Activated T-cell treated with anti-CD3 and anti-CD28 coated beads, Interleukin-2, amount 50 U/mL, for 4 hours (primary cell): ENCODE results near the gene THOC6. TPM values are rescaled to one million over a fixed set of nuclear protein-coding genes. Genes with fewer than 3 reads are reported as not detected.
"Not testable (repeated sequence)": the region's sequence is repeated elsewhere in the genome, so short reads cannot be mapped to it uniquely, and the experiment has no call there.

Experiments
- ATAC-seq, 2 donors: fragments of 200-7000 bp; cut with Tn5 transposase; one replicate each; pipeline ENCODE4 v1.10.0; 2021
- DNase-seq: peaks from one replicate; pipeline ENCODE4 v3.0.0-alpha.2; 2020
- H3K27me3 Mint-ChIP-seq: one replicate; pipeline ENCODE4 v1.8.0; 2021; ENCODE audit warnings: low read depth, mixed read lengths
- H3K36me3 Mint-ChIP-seq: one replicate; pipeline ENCODE4 v1.8.0; 2022; ENCODE audit warnings: mixed read lengths; ENCODE audit not compliant: insufficient read depth
- H3K4me1 Mint-ChIP-seq: one replicate; pipeline ENCODE4 v1.8.0; 2021; ENCODE audit warnings: low read depth, mixed read lengths
- H3K4me3 Mint-ChIP-seq: one replicate; pipeline ENCODE4 v1.8.0; 2021; ENCODE audit warnings: mild to moderate bottlenecking, moderate library complexity, mixed read lengths
- H3K9me3 Mint-ChIP-seq: one replicate; pipeline ENCODE4 v1.8.0; 2021; ENCODE audit warnings: mixed read lengths
- total RNA-seq, 3 donors: library from RNA; stranded (reverse); gene quantifications; one replicate each; pipeline ENCODE4 v1.2.1, GENCODE V29; 2021

The THOC6 gene
- total RNA-seq, 3 donors from 2014 or later = 70.4 to 86.3 (median 71.7) TPM

DNA sequence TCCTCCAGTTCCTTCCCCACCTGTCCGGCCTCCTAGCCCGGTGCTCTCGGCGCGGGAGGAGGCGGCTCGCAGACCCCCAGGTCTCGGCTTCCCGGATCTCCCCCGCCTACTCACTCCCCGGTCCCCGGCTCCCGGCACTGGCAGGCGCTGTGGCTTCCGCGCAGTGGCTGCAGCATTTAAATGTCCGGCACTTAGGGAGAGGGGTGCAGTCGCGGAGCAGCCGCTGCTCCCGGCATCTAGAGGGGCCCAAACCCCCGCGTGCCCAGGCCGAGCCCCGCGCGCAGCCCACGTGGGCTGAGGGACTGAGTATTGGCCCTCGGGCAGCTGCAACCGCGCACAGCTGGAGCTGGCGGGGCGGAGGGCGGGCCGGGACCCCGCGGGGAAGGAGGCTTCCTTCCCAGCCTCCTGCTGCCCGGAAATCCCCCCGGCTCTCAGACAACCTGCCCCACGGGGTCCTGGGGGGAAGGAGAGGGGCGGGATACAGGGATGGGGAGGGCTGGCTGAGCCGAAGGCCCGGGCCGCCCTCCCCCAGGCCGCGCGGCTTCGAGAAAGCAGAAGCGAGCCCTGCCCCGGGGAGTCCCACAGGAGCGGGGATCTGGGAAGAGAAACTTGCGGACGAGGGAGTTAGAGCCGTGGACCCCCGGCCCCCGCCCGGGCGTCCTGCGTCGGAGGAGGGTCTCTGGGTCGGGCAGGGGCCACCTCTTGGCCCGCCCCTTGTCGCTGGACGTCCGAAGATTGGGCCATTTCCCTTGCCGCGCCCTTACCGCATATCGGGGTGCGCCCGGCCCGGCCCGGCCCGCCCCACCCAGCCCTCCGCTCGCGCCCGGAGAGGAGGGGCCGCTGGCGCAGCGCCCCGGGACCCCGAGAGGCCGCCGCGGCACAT, 22.2 kb downstream of the THOC6 start, which contains the start of gene MMP25:
Gene MMP25 (plus strand): TSS at position 804 of the 883 bp plus-strand sequence. CDS start 357 bp downstream, outside the sequence.
- H3K4me3 Mint-ChIP-seq = peak within 1 kb of the TSS; percentile 74
- peaks cover 13% of the 10 kb centered on the region for H3K4me1 Mint-ChIP-seq
- no peaks in the 10 kb centered on the region for H3K36me3 Mint-ChIP-seq
- peaks cover 44% of the 10 kb centered on the region for H3K27me3 Mint-ChIP-seq
- H3K9me3 Mint-ChIP-seq = no peaks in the 10 kb centered on the region
- peak; percentile 35 to 41 for ATAC-seq
- DNase-seq = no peak

DNA sequence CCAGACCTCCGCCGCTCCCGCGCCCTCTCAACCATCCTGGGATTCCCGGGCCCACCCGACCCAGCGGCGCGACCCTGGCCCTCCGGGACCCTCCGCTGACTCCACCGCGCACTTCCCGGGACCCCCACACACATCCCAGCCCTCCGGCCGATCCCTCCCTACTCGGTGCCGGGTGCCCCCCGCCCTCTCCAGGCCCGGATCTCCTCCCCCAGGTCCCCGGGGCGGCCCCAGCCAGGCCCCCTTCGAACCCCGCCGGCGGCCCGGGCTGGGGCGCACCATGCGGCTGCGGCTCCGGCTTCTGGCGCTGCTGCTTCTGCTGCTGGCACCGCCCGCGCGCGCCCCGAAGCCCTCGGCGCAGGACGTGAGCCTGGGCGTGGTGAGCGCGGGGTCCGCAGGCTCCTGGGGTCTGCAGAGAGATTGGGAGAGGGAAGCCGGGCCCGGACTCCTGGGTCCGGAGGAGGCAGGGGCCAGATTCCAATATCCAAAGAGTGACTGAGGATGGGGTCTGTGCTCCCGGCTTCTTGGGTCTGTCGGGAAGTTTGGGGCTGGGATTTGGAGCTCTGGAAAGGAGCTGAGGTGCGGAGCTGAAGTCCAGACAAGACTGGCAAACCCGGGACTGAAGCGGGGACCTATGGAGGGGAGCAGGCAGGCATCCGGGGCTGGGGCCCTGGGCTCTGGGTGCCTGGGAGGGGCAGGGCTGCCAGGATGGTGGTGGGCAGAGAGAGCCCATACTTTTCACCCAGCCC, 23.0 kb downstream of the THOC6 start:
- Mint-ChIP-seq H3K36me3 (no peaks in the 10 kb centered on the region), H3K27me3 (peaks cover 38% of the 10 kb centered on the region), H3K4me3 (peak overlapping the region; percentile 37), H3K9me3 (no peaks in the 10 kb centered on the region), H3K4me1 (peaks cover 16% of the 10 kb centered on the region)
- ATAC-seq (peak; percentile 58 to 61), DNase-seq (no peak)

DNA sequence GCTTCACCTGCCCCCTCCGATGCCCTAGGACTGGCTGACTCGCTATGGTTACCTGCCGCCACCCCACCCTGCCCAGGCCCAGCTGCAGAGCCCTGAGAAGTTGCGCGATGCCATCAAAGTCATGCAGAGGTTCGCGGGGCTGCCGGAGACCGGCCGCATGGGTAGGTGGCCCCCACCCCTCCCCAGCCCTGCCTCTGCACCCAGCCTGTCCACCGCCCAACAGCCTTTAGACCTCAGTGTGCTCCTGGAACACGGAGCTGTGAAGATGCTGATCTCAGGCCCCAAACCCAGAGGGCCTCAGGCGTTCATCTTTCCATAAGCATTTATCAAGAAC, 23.5 kb downstream of the THOC6 start:
- Mint-ChIP-seq H3K27me3 (peaks cover 32% of the 10 kb centered on the region), H3K4me3 (no peak overlapping the region), H3K9me3 (no peaks in the 10 kb centered on the region), H3K4me1 (peaks cover 19% of the 10 kb centered on the region), H3K36me3 (no peaks in the 10 kb centered on the region)
- DNase-seq (no peak), ATAC-seq (no peak)

DNA sequence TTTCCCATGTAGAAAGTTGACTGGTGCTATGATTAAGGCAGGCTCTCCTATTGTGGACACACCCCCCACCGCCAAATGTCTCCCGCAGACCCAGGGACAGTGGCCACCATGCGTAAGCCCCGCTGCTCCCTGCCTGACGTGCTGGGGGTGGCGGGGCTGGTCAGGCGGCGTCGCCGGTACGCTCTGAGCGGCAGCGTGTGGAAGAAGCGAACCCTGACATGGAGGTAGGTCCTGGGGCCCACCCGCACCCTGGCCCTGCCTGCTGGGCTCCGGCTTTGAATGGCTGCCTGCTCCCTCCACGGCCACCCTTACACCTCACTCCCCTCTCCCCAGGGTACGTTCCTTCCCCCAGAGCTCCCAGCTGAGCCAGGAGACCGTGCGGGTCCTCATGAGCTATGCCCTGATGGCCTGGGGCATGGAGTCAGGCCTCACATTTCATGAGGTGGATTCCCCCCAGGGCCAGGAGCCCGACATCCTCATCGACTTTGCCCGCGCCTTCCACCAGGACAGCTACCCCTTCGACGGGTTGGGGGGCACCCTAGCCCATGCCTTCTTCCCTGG, 26.2 kb downstream of the THOC6 start:
- peaks cover 10% of the 10 kb centered on the region for H3K27me3 Mint-ChIP-seq
- H3K4me1 Mint-ChIP-seq = peaks cover 25% of the 10 kb centered on the region
- H3K4me3 Mint-ChIP-seq = no peak overlapping the region
- no peak for ATAC-seq
- no peak for DNase-seq
- peaks cover 5% of the 10 kb centered on the region for H3K36me3 Mint-ChIP-seq
- H3K9me3 Mint-ChIP-seq = no peaks in the 10 kb centered on the region

DNA sequence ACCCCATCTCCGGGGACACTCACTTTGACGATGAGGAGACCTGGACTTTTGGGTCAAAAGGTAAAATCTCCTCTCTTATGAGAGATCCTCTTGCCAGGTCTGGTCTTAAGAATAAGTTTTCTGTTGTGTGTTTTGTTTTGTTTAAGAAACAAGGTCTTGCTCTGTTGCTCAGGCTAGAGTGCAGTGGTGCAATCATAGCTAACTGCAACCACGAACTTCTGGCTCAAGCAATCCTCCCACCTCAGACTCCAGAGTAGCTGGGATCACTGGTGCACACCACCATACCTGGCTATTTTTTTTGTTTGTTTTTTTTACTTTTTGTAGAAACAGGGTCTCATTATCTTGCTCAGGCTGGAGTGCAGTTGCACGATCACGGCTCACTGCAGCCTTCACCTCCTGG, 26.7 kb downstream of the THOC6 start:
- H3K27me3 Mint-ChIP-seq = peaks cover 5% of the 10 kb centered on the region
- DNase-seq (no peak), ATAC-seq (no peak)
- no peak overlapping the region for H3K4me3 Mint-ChIP-seq
- H3K4me1 Mint-ChIP-seq = peaks cover 25% of the 10 kb centered on the region
- peaks cover 9% of the 10 kb centered on the region for H3K36me3 Mint-ChIP-seq
- H3K9me3 Mint-ChIP-seq = no peaks in the 10 kb centered on the region

DNA sequence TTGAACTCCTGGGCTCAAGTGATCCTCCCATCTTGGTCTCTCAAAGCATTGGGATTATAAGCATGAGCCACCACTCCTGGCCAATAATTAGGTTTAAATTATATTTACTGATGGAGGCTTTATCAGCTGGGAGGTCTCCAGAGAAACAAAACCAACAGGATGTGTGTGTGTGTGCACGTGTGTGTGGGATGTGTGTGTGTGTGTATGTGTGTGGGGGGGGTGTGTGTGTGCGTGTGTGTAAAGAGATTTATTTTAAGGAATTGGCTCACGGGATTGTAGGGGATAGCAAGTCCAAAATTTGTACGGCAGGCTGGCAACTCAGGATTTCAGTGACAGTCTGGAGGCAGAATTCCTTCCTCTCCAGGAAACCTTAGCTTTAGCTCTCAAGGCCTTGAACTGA, 27.2 kb downstream of the THOC6 start:
- Mint-ChIP-seq H3K9me3 (no peaks in the 10 kb centered on the region), H3K27me3 (peaks cover 5% of the 10 kb centered on the region), H3K4me1 (peaks cover 28% of the 10 kb centered on the region), H3K36me3 (peaks cover 9% of the 10 kb centered on the region), H3K4me3 (no peak overlapping the region)
- DNase-seq (no peak), ATAC-seq (no peak)

DNA sequence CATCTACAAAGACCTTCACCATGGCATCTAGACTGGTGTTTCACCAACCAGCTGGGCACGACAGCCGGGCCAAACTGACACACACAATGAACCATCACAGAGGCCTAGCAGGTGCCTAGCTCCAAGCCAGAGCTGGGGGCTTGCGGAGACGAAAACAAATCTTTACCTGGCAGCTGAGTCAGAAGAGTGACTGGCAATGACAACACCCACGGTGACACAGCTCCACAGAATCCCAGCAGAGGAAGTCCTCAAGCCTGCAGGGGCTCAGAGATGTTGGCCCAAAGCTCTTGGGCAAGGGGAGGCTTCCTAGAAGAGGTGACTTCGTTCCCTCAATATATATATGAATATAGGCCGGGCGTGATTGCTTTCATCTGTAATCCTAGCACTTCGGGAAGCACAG, 27.7 kb downstream of the THOC6 start:
- Mint-ChIP-seq H3K27me3 (peaks cover 5% of the 10 kb centered on the region), H3K9me3 (no peaks in the 10 kb centered on the region), H3K36me3 (peaks cover 9% of the 10 kb centered on the region), H3K4me3 (no peak overlapping the region), H3K4me1 (peaks cover 30% of the 10 kb centered on the region)
- ATAC-seq = no peak
- no peak for DNase-seq

DNA sequence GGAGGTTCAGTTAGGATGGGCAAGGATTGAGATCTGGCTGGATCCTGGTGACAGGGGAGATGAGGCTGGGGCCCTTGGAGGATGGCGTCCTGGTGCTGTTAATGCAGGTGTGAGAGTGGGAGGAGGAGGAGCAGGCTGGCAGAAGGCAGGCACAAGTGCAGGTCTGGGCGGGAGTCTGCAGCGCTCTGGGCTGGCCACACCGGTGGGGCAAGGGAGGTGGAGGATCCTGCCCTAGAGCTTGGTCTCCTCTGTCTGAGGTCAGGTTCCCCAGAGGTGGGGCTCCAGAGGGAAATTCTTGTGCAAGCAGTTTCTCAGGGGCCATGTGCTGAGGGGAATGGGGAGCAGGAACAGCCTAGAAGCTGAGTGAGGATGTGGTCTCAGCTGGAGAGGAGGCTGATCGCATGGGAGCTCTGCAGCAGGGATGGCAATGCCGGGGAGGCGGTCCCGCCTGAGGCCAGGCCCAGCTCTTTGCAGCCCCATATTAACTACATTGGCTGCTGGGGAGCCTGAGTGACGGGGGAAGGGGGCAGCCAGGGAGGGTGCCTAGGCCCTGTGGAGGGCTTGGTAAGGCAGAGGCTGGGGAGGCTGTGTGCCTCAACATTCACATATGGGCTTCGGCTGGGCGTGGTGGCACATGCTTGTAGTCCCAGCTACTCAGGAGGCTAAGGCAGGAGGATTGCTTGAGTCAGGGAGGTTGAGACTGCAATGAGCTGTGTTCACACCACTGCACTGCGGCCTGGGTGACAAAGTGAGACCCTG, 28.9 kb downstream of the THOC6 start:
- H3K4me3 Mint-ChIP-seq = not testable (repeated sequence)

DNA sequence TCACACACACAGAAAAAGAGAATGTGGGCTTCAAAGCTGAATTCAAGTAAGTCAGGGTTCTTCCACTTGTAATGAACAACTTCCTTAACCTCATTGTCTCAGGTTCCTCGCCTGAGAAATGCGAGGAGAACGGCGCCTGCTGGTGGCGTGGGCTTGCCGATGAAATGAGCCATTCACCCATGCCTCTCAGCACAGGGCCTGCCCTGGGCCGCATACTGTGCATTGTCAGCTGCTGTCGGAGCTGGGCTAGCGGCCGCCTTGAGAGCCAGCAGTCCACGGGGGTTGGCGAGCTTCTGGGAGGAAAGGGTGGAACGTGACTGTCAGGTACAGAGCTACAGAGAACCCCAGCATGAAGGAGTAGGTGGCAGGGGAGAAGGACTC, 29.5 kb downstream of the THOC6 start:
- H3K9me3 Mint-ChIP-seq, H3K36me3 Mint-ChIP-seq, H3K4me3 Mint-ChIP-seq, H3K27me3 Mint-ChIP-seq, DNase-seq: not testable (repeated sequence)
- H3K4me1 Mint-ChIP-seq = peaks cover 38% of the 10 kb centered on the region
- ATAC-seq = peak; percentile 61 to 63

More for the DNA sequence above, 28.9 kb downstream of the THOC6 start:
- ATAC-seq = peak; percentile 71 to 79
- not testable (repeated sequence) for H3K27me3 Mint-ChIP-seq, H3K36me3 Mint-ChIP-seq, DNase-seq, H3K9me3 Mint-ChIP-seq
- H3K4me1 Mint-ChIP-seq = peaks cover 38% of the 10 kb centered on the region

DNA sequence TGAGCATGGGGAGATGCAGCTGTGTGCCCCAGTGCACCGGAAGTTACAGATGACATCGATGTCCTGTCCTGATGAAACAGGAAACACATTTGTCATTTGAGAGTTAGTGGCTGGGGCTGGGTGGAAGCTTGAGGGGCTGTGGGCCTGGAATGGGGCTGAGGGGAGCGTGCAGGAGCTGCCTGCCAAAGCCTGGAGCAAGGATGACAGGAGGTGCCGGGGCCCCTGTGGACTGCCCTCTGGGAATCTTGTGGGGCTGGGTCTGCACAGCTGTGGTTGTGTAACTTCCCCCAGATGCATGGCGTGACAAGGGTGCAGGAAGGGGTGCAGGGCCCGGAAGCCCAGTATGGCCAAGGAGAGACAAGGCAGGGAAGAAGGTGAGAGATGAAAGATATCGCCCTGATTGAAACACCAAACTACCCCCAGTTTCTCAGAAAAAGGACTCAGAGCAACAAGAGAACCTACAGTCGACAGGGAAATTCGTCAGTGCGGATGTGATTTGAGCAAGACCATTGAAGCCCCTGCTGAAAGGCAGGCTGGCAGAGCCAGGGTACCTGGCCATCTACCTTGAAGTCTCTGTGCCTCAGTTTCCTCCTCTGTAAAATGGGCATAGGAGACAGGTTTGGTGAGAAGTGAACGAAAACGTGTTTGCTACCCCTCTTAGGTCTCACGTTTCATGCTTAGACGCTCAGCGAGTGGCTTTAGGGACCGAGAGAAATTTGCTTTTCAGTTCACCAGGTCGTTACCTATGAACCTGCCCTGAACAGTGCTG, 31.3 kb downstream of the THOC6 start:
- Mint-ChIP-seq H3K4me3 (peak overlapping the region; percentile 39), H3K36me3 (peaks cover 10% of the 10 kb centered on the region), H3K27me3 (no peaks in the 10 kb centered on the region), H3K9me3 (no peaks in the 10 kb centered on the region), H3K4me1 (peaks cover 45% of the 10 kb centered on the region)
- no peak for ATAC-seq
- no peak for DNase-seq

DNA sequence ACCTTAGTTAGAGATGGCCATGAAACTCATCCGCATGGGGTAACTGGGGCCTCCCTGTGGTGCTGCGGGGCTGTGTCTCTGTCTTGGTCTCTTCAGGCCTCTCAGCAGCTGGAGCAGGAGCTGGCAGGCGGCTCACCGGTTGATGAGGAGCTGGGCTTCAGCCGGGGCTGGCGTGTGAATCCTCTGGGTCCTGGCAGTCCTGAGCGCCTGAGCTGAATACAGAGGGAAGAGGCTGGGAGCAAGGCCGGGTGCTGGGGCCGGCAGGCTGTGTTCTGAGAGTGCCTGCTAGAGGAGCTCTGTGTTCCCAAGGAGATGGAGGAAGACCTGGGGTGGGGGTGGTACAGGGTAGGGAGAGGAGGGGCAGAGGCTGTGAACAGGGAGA, 31.9 kb downstream of the THOC6 start:
- H3K9me3 Mint-ChIP-seq, H3K4me3 Mint-ChIP-seq, DNase-seq, ATAC-seq, H3K27me3 Mint-ChIP-seq, H3K36me3 Mint-ChIP-seq: not testable (repeated sequence)
- peaks cover 50% of the 10 kb centered on the region for H3K4me1 Mint-ChIP-seq

DNA sequence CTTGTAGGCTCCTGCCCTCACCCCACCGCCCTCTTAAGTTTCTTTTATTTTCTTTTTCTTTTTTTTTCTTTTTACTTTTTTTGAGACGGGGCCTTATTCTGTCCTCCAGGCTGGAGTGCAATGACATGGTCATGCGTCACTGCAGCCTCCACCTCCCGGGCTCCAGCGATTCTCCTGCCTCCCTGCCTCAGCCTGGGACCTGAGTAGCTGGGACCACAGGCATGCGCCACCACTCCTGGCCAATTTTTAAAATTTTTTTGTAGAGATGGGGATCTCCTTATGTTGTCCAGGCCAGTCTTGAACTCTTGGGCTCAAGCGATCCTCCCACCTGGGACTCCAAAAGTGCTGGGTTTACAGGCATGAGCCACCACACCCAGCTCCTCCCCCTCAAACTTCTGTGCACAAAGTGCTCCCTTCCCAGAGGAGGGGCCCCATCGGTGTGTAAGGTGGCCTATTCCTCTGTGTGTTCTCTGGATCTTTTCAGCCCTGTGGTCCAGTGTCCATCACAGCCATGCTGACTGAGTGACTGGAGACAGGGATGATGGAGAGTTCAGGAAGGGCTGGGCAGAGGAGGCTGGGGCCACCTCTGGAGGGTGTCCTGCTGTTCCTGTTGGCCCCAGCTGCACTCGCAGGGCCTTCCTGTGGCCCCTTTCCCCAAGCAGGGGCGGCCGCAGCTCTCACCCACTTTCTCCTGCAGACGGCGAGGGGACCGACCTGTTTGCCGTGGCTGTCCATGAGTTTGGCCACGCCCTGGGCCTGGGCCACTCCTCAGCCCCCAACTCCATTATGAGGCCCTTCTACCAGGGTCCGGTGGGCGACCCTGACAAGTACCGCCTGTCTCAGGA, 32.7 kb downstream of the THOC6 start:
- peaks cover 10% of the 10 kb centered on the region for H3K36me3 Mint-ChIP-seq
- ATAC-seq = no peak
- peaks cover 50% of the 10 kb centered on the region for H3K4me1 Mint-ChIP-seq
- H3K27me3 Mint-ChIP-seq = no peaks in the 10 kb centered on the region
- peak overlapping the region; percentile 62 for H3K4me3 Mint-ChIP-seq
- H3K9me3 Mint-ChIP-seq = no peaks in the 10 kb centered on the region
- no peak for DNase-seq
